ENCODE measurements around the gene CELSR1.

The CELSR1 gene

DNA sequence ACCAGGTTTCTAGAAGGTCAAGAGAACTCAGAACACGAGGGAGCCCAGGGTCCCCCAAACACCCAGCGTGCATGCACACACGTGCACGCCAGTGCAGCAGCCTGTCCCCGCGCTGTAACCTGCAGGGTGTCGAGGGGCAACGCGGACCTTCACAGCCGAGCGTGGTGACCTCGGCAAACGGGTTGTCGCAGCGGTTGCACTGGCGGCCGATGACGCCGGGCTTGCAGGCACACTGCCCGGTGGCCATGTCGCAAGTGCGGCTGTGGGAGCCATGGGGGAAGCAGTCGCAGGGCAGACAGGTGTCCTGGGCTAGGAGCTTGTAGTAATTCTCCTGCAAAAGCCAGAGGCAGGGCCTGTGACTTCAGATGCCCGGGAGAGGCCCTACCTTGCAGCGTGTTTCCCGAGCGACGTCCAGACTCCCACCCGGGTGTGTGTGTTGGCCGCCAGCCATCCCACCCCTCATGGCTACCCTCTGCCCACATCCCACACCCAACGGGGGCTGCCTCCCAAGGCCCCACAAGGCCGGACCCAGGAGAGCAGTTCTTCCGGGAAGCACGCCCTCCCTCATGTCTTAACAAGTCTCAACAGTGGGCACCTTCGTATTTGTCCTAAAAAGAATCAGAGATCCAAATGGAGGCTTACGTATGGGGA, 145.8 kb downstream of the CELSR1 start:
- DNase-seq = no peak

DNA sequence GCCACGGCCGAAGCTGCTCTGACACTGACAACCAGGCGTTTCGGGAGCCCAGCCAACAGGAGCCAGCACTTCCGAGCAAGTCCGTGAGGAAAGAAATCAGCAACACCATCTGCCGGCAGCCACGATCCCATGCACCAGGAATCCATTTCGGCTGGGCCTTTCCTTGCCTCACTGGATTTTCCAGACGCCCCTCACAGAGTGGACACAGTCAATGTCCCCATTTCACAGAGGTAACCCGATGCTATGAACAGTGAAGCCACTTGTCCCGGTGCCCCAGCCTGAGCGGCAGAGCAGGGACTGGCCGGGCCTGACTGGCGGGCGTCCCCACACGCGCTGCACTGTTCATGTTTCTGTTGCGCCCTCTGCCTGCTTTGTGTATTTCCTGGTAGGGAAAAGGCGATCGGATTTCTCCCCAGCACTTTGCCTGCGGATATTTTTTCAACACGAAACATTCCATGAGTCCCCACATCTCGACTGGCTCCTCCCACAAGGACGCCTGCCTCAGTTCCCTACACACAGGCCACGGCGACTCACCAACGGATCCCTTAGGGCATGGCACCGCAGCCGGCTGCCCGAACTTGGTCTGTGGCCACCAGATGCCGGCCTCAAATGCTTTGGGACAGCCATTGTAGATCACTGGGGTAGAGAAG, 146.6 kb downstream of the CELSR1 start:
- no peak for DNase-seq

DNA sequence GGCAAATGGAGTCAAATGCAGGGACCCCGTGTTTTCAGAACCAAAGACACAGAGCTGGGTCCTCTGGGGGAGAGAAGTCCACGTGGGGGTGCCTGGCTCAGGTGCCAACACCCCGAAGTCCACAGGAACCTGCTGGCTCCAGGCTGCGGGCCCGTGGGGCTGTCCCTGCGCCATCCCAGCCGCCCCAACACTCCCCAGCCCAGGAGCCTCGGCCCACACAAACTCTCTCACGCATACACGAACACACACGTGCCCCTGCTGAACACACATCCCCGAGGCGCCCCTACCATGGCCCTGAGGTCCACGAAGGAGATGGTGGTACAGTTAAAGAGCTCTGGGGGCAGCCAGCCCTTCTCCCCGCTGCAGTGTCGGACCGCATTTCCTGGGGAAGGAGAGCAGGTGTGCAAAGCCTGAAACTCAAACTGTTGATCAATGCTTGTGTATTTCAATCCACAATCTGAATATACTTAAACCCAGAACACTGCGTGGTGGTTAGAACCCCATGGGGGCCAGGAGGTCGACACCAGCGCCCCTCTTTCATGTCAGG, 147.2 kb downstream of the CELSR1 start:
- DNase-seq = no peak

DNA sequence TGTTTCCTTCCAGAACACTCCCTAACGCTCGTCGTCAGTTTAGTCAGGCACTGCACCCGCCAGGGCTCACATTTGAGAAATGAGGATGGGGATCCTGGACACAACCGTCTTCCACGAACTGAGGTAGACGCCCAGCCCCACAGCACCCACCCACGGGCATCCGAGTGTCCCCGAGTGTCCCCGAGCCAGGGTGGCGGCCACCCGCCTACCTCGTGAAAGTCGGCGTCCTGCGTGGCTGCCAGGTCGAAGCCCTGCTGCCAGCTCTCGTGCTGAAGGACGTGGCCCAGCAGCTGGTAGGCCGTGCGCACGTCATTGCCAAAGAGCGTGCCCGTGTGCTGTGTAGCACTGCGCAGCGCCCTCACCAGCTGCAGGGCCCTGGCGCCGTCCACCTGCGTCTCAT, 148.3 kb downstream of the CELSR1 start:
- no peak for DNase-seq

DNA sequence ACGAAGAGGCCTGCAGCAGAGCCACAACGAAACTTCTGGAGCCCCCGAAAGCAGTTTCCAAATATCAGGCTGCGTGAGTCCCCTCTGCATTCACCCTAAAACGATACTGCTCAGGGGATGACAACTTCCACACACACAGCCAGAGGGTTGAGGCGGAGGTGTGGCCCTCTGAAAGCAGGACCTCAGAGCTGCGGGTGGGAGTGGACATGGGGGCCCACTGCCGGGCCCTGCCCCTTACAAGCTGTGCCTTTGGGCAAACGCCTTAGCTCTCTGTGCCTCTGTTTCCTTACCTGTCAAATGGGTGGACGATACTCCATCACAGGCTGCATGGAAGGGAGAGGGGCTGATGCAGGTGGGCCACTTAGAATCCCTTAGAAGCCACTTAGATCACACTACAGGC, 148.8 kb downstream of the CELSR1 start:
- DNase-seq = no peak

DNA sequence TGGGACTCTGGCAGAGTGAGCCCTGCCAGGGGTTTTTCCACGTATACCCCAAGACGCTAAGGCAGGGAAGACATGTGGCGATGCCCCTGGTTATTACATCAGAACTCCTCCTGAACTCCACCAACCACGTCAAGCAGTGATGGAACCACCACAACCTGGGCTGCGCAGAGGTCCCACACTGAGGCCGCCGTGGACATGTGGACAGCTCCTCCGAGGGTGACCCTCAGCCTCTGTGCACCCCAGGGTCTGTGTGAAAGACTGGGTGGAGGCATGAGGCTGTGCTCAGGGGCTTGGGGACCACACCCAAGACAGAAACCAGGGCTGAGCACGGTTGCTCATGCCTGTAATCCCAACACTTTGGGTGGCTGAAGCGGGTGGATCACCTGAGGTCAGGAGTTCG, 149.7 kb downstream of the CELSR1 start:
- DNase-seq = no peak

DNA sequence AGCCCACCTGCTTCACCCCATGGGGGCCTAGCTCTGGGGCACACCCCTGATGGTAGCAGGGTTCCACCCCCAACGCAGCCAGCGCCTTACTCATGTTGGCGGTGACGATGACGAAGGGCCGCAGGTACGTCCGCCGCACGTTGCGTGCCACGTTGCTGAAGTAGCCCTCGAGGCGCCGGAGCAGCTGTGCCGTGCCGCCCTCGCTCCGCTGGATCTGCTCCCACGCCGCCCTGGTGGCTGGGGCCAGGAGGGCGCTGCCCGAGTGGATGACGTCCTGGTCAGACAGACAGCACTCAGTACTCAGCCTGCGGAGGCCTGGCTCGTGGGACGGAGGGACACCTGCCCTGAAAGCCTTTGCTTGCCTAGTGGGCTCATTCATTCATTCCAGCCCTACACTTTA, 151.1 kb downstream of the CELSR1 start:
- DNase-seq = no peak

DNA sequence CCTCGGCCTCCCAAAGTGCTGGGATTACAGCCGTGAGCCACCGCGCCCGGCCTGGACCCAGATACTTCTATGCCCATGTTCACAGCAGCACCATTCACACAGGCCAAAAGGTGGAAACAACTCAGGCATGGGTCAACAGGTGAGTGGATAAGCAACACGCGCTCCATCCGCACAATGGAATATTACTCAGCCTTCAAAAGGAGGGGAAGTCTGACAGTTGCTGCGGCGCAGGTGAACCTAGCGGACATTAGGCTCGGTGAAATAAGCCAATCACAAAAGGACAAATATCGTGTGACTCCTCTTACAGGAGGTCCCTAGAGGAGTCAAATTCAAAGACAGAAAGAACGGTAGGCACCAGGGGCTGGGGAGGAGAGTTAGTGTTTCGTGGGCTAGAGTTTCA, 154.9 kb downstream of the CELSR1 start:
- no peak for DNase-seq

DNA sequence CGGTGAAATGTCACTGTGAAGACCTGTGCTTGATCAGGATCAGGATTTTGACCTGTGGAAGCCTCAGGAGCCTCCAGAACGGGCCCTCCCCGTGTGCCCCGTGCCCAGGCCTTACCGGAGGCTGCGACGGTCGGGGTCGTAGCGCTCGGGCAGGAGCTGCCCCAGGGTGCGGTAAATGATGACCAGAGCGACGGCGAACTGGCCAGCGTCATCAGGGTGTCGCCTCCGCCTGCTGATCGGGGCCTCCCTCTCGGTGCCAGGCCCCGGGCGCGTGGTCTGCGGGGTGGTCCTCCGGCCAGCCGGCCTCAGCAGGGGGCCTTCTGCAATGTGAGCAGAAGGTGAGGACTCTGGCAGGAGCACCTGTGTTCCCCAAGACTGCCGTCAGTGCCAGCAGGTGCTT, 155.7 kb downstream of the CELSR1 start:
- no peak for DNase-seq

DNA sequence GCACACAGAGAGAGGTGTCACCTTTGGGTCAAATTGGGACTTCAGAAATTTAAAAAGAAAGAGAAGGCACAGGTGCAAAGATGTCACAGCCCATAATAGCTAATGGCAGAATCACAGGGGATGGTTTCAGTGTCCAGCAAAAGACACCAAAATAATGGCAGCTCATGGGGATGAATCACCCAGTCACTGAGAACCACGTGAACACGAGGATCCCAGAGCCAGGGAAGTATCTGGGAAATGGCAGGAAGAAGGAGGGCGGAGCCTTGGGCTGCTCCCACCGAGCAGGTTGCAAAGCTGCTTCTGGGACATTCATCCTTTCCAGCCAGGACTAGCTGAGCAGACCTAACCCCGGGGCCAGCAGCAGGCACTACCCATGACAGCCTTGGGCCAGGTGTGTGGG, 156.3 kb downstream of the CELSR1 start:
- DNase-seq = no peak

DNA sequence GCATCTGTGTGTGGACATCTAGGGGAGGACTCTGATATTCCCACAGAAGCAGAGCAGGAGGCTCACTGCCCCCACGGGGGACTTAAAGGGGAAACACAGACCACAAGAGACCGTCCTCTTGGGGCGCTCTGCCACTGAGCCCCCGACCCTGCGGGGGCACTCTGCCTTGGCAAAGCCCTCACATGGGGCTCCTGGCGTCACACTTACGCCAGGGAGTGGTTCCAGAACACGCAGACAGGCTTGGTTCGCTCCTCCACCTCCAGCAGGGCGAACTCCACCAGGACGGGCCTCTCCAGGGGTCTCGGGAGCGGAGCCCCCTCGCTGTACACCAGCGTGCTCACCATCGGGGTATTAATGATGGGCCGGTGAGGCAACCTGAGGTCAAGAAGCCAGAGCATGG, 156.8 kb downstream of the CELSR1 start:
- DNase-seq = no peak

DNA sequence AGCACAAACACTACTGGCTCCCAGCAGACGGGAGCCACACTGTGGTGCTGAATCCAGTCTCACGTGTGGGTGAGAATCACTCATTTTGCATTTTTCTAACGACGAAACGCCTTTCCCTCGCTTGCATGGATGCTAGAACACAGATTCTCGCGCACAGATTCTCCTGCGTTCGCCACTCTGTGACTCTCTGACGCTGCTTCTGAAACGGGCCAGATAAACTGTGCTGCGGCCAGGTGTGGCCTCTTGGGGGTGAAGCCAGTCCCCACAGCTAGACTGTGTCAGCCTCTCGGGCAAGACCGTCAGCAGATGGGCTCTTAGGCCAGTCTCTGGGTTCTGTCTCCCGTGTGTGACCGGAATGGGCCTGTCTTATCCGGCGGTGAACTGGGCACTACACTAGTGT, 157.4 kb downstream of the CELSR1 start:
- no peak for DNase-seq

DNA sequence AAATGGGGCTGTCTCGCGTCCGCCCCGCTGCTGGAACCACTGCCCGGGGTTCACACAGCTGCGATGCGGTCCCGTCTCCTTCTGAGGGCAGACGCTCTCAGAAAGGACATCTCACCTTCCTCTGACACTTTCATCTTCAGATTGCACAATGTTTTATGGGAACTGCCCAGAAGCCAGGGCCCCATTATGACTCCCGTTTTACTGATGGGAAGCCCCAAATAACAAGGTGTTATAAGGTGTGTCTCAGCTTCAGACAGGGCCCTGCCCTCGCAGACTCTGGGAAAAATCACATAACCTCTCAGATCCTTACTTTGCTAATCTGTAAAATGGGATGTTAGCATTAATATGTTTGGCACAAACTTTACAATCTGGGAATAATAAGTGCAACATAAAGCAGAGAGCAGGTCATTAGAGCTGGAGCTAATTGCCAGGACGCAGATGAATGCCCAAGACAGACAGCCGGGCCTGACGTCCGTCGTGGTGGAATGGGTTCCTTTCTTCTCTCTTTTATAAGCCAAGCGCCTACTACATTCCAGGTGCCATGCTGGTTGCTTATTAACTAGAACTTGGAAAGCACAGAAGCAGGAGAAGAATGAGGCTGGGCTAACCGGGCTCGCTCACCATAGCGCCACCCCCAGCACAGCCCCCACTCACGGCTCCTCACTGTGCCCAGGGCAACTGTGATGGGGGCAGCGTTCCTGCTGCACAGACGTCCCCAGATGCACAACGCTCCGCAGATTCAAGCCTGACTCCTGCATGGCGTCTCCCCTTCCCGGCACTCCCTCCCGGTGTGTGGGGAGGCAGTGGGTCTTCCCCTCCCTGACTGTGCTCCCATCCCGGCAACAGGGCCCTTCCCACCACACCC, 158.1 kb downstream of the CELSR1 start:
- no peak for DNase-seq

DNA sequence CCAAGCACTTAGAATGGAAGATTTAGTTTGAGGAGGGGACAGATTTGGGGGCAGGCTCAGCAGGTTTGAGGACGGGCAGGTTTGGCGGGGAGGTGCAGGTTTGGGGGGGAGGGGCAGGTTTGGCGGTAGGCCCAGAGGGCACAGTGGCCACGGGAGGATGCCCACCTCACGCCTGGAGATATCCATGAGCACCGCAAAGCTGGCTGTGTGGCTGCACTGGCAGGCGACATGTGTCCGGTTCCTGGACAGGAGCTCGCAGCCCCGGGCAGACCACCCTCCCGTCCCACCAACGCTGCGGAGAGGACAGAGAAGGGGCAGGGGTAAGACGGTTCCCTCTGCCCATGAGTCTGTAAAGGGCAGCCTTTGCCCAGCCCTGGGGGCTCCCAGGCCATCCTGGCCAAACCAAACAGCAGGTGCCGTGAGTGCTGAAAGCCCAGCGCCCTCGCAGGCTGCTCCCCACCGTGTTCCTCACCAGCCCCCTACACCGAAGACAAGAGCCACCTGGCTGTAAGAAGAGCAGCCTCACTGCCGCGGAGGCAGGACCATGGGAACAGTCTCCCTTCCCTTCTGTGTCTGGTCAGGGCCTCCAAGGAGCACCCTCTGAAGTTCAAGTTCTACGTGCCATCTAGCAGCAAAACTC, 158.9 kb downstream of the CELSR1 start:
- no peak for DNase-seq

DNA sequence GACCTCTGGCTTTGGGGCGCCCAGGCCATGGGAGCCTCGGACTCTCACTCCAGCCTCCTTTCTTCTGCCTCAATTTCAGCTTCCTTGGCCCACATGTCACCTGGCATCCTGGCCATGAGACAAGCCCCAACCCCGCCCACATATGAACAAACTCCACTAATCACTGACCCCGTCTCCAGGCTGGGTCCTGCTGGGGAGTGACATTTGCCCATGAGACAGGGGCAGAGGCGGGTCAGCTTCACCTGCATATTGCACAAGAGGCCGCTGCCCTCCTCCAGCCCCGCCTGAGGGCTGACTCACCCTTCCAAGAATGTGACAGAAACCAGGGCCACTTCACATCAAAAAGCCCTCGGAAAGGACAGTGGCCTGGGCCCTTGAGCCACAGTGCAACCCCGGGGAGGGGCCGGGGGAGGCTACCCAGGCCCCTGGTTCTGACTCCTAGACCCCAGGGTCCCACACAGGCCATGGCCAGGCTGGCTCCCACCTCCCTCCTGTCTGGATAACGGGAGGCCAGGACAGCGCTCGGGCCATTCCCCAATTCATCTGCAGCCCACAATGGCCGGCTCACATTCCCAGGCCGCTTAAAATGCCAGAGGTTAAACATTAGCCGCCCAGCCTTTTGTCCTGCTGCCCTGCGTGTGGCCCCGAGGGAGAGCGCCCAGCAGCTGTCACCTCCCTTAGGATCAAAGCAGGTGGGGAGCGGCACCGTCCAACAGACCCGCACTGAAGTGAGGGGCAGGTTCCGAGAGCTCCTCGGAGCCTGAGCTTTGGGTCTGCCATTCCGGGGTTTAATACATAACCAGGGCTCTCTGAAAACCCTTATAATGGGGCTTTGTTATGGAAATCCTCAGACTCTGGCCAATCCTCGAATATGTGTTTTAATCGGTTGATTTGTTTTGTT, 159.6 kb downstream of the CELSR1 start:
- no peak for DNase-seq

DNA sequence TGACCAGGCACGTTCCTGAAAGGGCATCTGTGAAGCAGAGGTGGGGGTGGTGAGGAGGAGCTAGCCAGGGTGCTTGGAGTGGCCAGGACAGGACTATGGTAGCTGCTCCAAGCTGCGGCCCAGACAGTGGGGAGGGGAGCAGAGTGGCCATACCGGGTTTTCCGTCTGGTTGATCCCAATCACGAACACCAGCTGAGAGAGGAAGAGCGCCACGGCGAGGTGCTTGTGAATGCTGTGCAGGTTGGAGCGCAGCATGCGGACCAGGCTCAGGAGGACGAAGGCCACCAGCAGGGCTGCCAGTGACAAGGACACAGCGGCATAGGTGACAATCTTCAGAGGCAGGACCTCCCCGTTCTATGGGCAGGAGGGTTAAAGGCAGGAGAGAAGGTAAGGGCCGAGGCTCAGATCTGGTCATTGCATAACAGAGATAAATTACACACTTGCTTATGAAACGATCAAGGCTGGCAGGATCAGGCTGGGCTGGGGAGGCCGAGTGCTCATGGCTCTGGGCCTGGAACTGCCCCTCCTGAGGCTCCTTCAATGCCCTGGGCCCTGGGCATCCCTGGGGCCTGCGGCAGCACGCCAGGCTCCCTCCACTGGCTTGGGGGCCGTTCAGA, 160.4 kb downstream of the CELSR1 start:
- DNase-seq = no peak

DNA sequence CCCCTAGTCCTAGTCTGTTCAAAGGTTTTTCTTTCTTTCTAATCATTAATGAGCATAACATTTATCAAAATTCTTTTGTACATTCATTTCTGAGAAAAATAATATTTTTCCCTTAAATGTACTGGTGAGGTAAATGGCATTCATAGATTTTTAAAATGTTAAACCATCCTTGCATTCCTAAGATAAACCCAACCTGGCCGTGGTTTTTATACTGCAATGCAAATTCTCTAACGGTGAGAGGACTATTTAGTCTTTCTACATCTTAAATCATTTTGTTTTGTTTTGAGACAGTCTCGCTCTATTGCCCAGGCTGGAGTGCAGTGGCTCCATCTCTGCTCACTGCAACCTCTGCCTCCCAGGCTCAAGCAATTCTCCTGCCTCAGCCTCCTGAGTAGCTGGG, 161.3 kb downstream of the CELSR1 start:
- no peak for DNase-seq

DNA sequence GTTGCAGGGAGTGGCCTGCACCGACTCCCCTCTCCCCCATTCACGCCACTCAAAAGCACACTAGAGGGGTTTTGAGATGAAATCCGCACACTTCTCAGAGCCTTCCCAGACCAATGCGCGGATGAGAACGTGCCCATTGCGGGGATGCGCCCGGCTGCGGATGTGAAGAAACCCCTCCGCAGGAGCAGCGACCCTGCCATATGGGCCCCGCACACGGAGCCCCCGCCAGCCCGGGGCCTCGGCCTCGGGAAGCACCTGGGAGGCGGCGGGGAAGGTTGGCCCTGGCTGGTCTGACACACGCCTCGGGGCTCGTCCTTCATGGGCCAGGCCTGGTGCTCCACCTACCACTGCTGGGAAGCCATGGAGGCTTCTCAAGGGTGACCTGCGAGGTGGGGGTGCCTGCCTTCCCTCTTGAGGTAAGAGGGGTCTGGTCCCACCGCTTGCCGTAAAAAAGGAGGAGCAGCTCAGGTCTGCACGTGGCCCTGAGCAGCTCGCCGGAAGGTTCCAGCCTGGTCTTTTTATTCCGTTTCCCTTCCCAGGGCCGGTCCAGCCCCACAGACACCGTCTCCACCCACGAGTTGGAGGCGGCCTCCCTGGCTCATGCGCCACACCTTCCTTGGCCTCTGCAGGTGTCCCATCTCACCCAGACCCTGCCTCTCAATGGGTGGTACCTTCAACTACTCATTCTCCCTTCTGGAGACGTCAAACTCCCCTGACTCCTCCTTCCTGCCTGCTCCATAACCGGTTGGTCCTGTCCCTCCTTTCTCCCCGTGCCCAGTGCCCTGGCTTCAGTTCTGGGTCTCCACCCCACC, 162.6 kb downstream of the CELSR1 start:
- DNase-seq = no peak

DNA sequence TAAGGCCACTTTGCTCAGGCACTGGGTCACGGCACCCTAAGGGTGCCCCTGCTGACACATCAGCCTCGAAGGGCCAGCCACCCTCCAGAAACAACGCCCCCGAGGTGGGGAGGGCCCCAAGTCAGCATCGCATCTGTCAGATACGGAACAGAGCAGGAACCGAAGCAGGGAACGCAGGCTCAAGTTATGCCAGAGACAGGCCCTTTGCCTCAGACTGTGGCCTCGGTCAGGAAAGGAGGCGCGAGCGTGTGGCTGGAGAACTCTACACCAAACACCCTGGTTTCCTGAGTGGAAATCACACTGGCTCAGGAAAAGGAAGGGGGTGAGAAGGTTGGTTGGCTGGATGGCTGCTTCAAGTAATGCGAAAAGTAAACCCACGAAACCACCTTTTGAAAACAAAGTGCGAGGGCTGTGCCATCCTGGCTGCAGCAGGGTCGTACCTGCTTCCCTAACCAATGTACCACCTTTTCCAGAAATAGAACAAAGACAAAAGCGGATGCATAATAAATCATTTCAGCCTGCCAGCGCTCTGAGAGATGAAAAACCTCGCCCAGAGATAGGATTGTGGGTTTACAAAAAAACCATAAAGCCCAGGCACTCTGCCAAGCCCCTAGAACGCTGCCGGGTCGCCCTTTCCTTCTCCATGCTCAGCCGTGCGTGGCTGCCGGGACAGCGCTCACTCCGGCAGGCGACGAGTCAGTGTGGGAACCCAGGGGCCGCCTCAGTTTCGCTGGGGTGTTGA, 163.3 kb downstream of the CELSR1 start:
- DNase-seq = no peak

DNA sequence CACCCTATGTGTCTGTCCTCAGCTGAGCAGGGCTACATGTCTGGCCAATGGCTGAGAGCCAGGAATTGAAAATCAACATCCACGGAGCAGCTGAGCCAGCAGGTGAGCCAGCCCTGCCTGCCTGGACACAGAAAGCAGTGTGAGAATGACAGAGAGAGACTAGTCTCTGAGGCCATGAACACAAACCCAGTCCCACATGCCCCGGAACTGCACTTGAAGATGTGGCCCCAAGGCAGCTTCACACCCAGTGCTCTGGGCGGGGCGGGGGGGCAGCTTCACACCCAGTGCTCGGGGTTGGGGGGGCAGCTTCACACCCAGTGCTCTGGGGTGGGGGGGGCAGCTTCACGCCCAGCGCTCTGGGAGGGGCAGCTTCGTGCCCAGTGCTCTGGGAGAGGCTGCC, 164.3 kb downstream of the CELSR1 start:
- no peak for DNase-seq
